CD14-positive monocyte (primary cell): ENCODE results near the gene FSTL1. TPM values are rescaled to one million over a fixed set of nuclear protein-coding genes. Genes with fewer than 3 reads are reported as not detected.

Experiments
- DNase-seq, 3 donors: peaks; one replicate each; pipeline ENCODE4 v3.0.0-alpha.2; 2011 to 2022
- H2AFZ ChIP-seq: 2 replicates; pipeline ENCODE4 v1.6.0; 2012; ENCODE audit warnings: mild to moderate bottlenecking, low read depth, low read length, inconsistent platforms; ENCODE audit not compliant: insufficient read depth, poor library complexity, severe bottlenecking
- H3K27ac ChIP-seq, 2 donors: 1 replicate in 1 of 2; 2 replicates in 1 of 2; pipeline ENCODE4 v1.5.1; 2012 to 2013; ENCODE audit warnings: low read length in 2 of 2, control low read depth in 1 of 2, inconsistent platforms in 1 of 2, low read depth in 1 of 2, mild to moderate bottlenecking in 1 of 2
- H3K27me3 ChIP-seq, 2 donors: one replicate each; pipeline versions ENCODE4 v1.6.0 to v1.6.1; 2011 to 2013; ENCODE audit warnings: low read length in 2 of 2; ENCODE audit not compliant: control insufficient read depth in 2 of 2, insufficient read depth in 2 of 2
- H3K36me3 ChIP-seq, 2 donors: replicated peaks in 1 of 2; 1 replicate in 1 of 2; 2 replicates in 1 of 2; pipeline versions ENCODE4 v1.5.1 to v1.6.1; 2012 to 2013; ENCODE audit warnings: low read length in 2 of 2, control low read depth in 1 of 2, inconsistent platforms in 1 of 2, mild to moderate bottlenecking in 1 of 2; ENCODE audit not compliant: insufficient read depth in 2 of 2, control insufficient read depth in 1 of 2
- H3K4me1 ChIP-seq, 2 donors: 1 replicate in 1 of 2; 2 replicates in 1 of 2; pipeline versions ENCODE4 v1.5.1 to v1.6.1; 2012 to 2013; ENCODE audit warnings: low read length in 2 of 2, control low read depth in 1 of 2, inconsistent platforms in 1 of 2, mild to moderate bottlenecking in 1 of 2, moderate library complexity in 1 of 2; ENCODE audit not compliant: insufficient read depth in 2 of 2, control insufficient read depth in 1 of 2
- H3K4me2 ChIP-seq: replicated peaks from 2 replicates; pipeline ENCODE3; 2012; ENCODE audit warnings: low read length, moderate library complexity, mild to moderate bottlenecking; ENCODE audit not compliant: poor library complexity, severe bottlenecking; ENCODE audit errors: extremely low read depth
- H3K4me3 ChIP-seq, 3 experiments: fragments of 200-600 bp in 1 of 3; sonication (generic) in 1 of 3; replicated peaks in 1 of 3; 1 replicate in 2 of 3; 2 replicates in 1 of 3; pipeline ENCODE4 v1.5.1; 2011 to 2013; ENCODE audit warnings: low read length in 3 of 3, mild to moderate bottlenecking in 3 of 3, control low read depth in 2 of 3, low read depth in 2 of 3, inconsistent platforms in 1 of 3, moderate library complexity in 1 of 3
- H3K79me2 ChIP-seq: 2 replicates; pipeline ENCODE4 v1.6.0; 2012; ENCODE audit warnings: mild to moderate bottlenecking, control low read depth, inconsistent platforms, low read length, moderate library complexity; ENCODE audit not compliant: insufficient read depth
- H3K9ac ChIP-seq: 2 replicates; pipeline ENCODE4 v1.6.0; 2017; ENCODE audit warnings: low read length, mild to moderate bottlenecking; ENCODE audit not compliant: insufficient read depth, poor library complexity, severe bottlenecking
- H3K9me3 ChIP-seq, 2 donors: replicated peaks in 1 of 2; 1 replicate in 1 of 2; 2 replicates in 1 of 2; pipeline versions ENCODE4 v1.5.1 to v1.6.1; 2012 to 2013; ENCODE audit warnings: low read length in 2 of 2, control low read depth in 1 of 2; ENCODE audit not compliant: control insufficient read depth in 1 of 2, insufficient read depth in 1 of 2
- H4K20me1 ChIP-seq: 2 replicates; pipeline ENCODE4 v1.6.0; 2012; ENCODE audit warnings: mild to moderate bottlenecking, low read length, control low read depth, moderate library complexity; ENCODE audit not compliant: insufficient read depth
- H3K27ac Mint-ChIP-seq, 7 donors: one replicate each; pipeline ENCODE4 v1.8.0; 2020; ENCODE audit warnings: mild to moderate bottlenecking in 7 of 7, mixed read lengths in 7 of 7, moderate library complexity in 6 of 7, inconsistent platforms in 2 of 7
- H3K27me3 Mint-ChIP-seq, 3 donors: one replicate each; pipeline ENCODE4 v1.8.0; 2021 to 2022; ENCODE audit warnings: low read depth in 3 of 3, mild to moderate bottlenecking in 3 of 3, mixed read lengths in 3 of 3, moderate library complexity in 3 of 3, inconsistent platforms in 1 of 3
- H3K36me3 Mint-ChIP-seq, 2 donors: one replicate each; pipeline ENCODE4 v1.8.0; 2020; ENCODE audit warnings: mixed read lengths in 2 of 2, inconsistent platforms in 1 of 2, mild to moderate bottlenecking in 1 of 2
- H3K4me1 Mint-ChIP-seq: one replicate; pipeline ENCODE4 v1.8.0; 2020; ENCODE audit warnings: mild to moderate bottlenecking, mixed read lengths
- H3K4me3 Mint-ChIP-seq, 2 donors: one replicate each; pipeline ENCODE4 v1.8.0; 2020; ENCODE audit warnings: mild to moderate bottlenecking in 2 of 2, mixed read lengths in 2 of 2, moderate library complexity in 1 of 2
- H3K9me3 Mint-ChIP-seq, 7 donors: one replicate each; pipeline ENCODE4 v1.8.0; 2020 to 2022; ENCODE audit warnings: mixed read lengths in 7 of 7, mild to moderate bottlenecking in 6 of 7, moderate library complexity in 6 of 7, inconsistent platforms in 2 of 7
- CTCF ChIP-seq: fragments of 200-600 bp; IDR thresholded peaks from one replicate; pipeline ENCODE4 v1.8.0; 2022; ENCODE audit warnings: antibody characterized with exemption, mild to moderate bottlenecking
- WGBS: methylation state at CpG from one replicate; pipeline ENCODE4 v1.1.5; 2013; ENCODE audit warnings: missing lambda C conversion rate; ENCODE audit not compliant: insufficient coverage; 5-methylcytosine and 5-hydroxymethylcytosine counted together
- intact Hi-C, 2 donors: fragments of 100-400 bp; cut with micrococcal nuclease; formaldehyde crosslinking; loops; one replicate each; pipeline versions ENCODE4 v1.15.0 to v1.15.1; 2023
- polyA plus RNA-seq, 3 donors: library from polyadenylated mRNA; depleted of rRNA in 1 of 3; unstranded in 2 of 3; stranded (reverse) in 1 of 3; fragments of 300-500 nt in 2 of 3; fragments of >200 nt in 1 of 3; fragmentation: Illumina TruSeq in 2 of 3; gene quantifications; 1 replicate in 2 of 3; 2 replicates in 1 of 3; pipeline ENCODE4 v1.2.3, GENCODE V29; 2012 to 2021

The FSTL1 gene
- polyA plus RNA-seq, 3 donors, result 0.13 to 0.44 (median 0.29) TPM

DNA sequence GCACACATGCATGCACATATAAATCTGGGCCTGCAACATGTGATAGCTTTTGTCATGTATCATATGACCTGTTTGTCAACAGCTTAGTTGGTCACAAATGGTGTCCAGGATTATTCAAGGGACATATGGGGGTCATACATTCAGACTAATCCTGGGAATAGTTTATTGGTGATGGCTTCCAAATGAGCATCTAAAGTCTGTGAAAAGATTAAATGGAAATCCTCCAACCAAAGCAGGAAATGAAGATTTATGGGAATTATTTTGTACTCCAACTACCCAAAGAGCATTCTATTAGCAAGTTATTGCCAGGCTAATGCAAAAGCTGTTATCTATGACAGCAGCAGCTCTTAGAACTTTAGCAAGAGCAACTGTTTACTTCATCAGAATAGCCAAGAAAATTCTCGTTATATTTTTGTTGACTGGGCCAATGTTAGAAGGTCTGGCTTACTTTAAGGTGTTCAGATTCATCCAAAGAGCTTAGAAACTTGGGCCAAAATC lies 7.1 kb downstream of the FSTL1 start:
- Histone ChIP-seq H4K20me1 (no peaks in the 10 kb centered on the region), H3K4me3 (no peak overlapping the region), H3K4me1 (no peaks in the 10 kb centered on the region), H3K27me3 (peaks cover 5 to 7% of the 10 kb centered on the region in 2 donors), H3K27ac (no peak overlapping the region), H2AFZ (no peak overlapping the region), H3K9me3 (no peaks in the 10 kb centered on the region), H3K9ac (no peak overlapping the region), H3K36me3 (no peaks in the 10 kb centered on the region), H3K4me2 (no peak overlapping the region), H3K79me2 (no peaks in the 10 kb centered on the region)
- Mint-ChIP-seq H3K36me3 (no peaks in the 10 kb centered on the region), H3K4me1 (peaks cover 6% of the 10 kb centered on the region), H3K27ac (no peak overlapping the region), H3K4me3 (no peak overlapping the region), H3K27me3 (peaks cover 0 to 8% (median 5%) of the 10 kb centered on the region in 3 donors), H3K9me3 (no peaks in the 10 kb centered on the region)
- no peak for DNase-seq
- whole genome bisulfite sequencing, result 100% methylated on average over 1 of the region's 1 CpG
- intact Hi-C loops, result no loop called here
- no peak for TF ChIP-seq CTCF

GRCh38 chr3:120442975-120443517 lies 7.7 kb downstream of the FSTL1 start:
- no peak overlapping the region for H3K27ac ChIP-seq
- H3K27me3 Mint-ChIP-seq, result peaks cover 0 to 5% (median 3%) of the 10 kb centered on the region in 3 donors
- peaks cover 6% of the 10 kb centered on the region for H3K4me1 Mint-ChIP-seq
- H3K4me1 ChIP-seq, result no peaks in the 10 kb centered on the region
- H3K27me3 ChIP-seq, result peaks cover 0 to 3% of the 10 kb centered on the region in 2 donors
- no peak overlapping the region for H3K9ac ChIP-seq
- H3K4me3 Mint-ChIP-seq, result no peak overlapping the region
- H2AFZ ChIP-seq, result no peak overlapping the region
- no peaks in the 10 kb centered on the region for H3K79me2 ChIP-seq
- no peaks in the 10 kb centered on the region for H3K9me3 ChIP-seq
- H3K4me3 ChIP-seq, result no peak overlapping the region
- DNase-seq, result no peak
- H3K27ac Mint-ChIP-seq, result no peak overlapping the region
- H3K9me3 Mint-ChIP-seq, result no peaks in the 10 kb centered on the region
- H3K36me3 ChIP-seq, result no peaks in the 10 kb centered on the region
- H4K20me1 ChIP-seq, result no peaks in the 10 kb centered on the region
- no CpG with 5 or more reads among the region's 2 CpGs for whole genome bisulfite sequencing
- no peaks in the 10 kb centered on the region for H3K36me3 Mint-ChIP-seq
- TF ChIP-seq CTCF, result no peak
- intact Hi-C loops, result no loop called here
- no peak overlapping the region for H3K4me2 ChIP-seq
